GM18505 (cell line): ENCODE measurements around the gene DDX1.
A peak's percentile ranks its signal among the peaks of the same experiment; 100 is the strongest.

Source experiments
- ATAC-seq: cut with Tn5 transposase; IDR thresholded peaks from one replicate; pipeline ENCODE4 v1.9.1; 2021; ENCODE audit not compliant: unreplicated experiment
- POLR2A ChIP-seq: IDR thresholded peaks from 4 replicates; pipeline ENCODE4 v1.6.1; 2011; ENCODE audit warnings: borderline replicate concordance; ENCODE audit not compliant: insufficient read depth, insufficient read length; ENCODE audit errors: extremely low read depth

DDX1 gene

DNA sequence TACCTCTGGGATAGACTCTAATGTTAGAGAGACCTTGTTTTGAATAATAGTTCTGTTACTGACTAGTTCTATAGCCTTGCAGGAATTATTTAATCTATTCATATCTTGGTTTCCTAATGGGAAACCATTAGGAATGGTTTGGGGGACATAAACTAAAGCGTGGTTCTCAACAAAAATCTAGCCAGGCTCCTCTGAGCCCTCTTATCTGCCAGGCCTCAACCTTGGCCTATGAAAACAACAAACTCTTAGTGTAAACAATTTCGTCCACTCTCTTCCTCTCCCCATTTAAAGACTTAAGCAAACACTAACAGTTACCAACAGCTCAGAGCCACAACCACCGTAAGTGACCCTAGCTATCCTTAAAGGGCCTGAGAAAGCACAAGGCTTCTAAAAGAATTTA lies 19.9 kb upstream of the DDX1 start:
- no peak for TF ChIP-seq POLR2A
- ATAC-seq = no peak

DNA sequence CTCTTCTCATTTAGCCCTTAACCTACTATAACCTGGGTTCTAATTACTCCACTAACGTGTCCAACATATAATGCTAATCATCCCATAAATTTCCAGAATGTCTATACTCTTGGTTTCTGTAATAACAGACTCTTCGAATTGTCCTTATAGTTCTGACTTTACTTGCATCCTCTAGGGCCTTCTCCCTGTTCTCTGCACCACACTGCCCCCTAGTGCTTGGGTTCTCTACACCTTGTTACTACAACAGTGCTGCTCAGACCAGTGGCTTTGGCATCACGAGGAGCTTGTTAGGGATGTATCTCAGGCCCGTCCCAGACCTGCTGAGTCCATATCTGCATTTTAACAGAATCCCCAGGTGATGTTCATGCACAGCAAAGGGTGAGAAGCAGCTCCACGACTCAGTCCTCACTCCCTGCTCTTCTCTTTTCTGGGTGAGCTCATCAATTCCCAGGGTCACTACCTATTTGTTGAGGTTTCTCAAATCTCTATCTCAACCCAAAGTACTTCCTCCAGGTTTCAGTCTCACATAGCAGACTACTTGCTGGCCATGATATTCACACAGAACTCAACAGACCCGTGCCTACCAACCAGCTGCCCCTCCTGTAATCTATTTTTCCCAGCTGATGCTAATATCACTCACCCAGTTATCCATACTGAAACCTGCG lies 14.5 kb upstream of the DDX1 start:
- peak; percentile 90 for ATAC-seq

DNA sequence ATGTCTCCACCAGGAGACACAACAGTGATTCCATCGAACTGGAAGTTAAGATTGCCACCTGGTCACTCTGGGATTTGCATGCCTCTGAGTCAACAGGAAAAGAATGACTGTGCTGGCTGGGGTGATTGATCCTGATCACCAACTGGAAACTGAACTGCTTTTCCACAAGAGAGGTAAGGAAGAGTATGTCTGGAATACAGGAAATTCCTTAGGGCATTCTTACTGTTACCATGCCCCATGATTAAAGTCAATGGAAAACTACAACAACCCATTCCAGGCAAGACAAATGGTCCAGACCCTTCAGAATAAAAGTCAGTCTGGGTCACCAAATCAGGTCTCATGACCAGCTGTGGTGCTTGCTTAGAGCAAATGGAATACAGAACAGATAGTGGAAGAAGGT lies 12.0 kb upstream of the DDX1 start:
- ATAC-seq = no peak
- TF ChIP-seq POLR2A = no peak

More for the DNA sequence above, 14.5 kb upstream of the DDX1 start:
- TF ChIP-seq POLR2A = no peak

DNA sequence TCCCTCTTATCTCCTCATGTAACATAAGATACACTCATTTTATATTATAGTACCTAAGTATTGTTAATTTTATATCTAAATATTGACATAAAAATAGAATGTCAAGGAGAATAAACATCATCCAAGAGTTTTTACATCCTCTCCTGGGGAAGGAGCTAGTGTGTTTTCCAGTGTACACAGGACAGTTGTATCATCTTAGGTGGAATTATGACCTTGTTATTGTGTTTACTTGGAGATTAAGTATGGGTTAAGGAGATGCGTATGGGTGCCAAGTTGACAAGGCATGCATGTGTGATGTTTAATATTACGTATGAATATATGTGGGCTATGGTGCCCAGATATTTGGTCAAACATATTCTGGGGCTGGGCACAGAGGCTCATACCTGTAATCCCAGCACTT lies 11.2 kb upstream of the DDX1 start:
- no peak for TF ChIP-seq POLR2A
- ATAC-seq = no peak

DNA sequence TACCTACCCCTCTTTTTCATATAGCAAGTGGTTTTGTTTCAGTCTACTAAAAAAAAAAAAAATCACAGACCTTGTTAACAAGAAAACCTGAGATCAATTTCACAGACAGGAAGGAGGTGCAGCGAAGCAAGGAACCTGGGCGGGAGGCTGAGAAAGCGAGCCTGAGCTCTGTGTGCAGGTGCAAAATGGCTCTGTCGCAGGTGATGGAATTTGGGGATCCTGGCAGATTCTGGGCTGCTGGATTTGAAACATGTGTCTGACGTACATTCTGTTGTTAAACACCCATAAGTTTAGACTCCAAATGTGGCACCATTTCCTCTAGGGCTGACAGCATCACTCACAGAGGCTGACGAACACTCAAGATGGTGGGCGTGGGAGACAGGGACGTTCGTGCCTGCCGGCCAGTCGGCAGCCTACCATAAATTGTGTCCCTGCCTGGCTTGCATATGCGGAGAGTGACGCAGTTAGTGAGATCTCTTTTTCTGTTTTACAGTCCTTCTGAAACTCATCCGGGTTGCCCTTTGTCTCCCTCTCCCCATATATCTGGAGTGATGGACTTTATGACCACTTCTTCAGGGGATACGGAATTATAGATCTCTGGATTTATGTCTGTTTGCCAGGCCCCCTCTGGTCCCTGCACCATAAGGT lies 8.8 kb upstream of the DDX1 start:
- ATAC-seq = no peak
- no peak for TF ChIP-seq POLR2A

DNA sequence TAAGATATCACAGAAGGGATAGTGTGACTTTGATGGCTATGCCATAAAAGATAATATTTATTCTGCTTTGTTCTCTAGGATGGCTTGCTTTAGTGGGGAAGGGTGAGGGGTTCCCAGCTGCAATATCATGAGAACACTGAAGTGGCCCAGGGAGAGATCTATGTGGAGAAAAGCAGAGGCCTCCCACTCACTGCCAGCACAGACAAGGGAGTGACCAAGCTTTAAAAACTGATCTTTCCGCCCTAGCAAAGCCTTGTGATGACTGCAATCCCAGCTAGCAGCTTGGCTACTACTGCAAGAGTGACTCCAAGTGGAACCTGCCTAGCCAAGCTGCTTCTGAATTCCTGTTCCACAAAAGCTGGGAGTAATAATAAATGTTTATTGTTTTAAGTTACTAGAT lies 7.8 kb upstream of the DDX1 start:
- ATAC-seq = no peak
- no peak for TF ChIP-seq POLR2A

DNA sequence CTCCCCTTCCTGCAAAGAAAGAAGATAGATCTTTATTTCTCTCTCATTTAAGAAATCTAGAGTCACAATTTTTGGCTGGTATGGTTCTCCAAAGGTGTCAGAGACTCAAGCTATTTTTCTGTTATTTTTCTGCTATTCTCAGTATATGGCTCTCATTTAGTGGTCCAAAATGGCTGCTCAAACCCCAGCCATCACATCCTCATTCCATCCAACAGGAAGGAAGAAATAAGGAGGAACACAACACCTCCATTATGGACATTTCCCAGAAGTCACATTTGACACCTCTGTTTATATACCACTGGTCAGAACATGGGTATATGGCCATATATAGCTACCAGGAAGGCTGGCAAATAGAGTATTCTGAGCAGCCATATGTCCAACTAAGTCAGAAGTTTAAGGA lies 7.4 kb upstream of the DDX1 start:
- no peak for TF ChIP-seq POLR2A

DNA sequence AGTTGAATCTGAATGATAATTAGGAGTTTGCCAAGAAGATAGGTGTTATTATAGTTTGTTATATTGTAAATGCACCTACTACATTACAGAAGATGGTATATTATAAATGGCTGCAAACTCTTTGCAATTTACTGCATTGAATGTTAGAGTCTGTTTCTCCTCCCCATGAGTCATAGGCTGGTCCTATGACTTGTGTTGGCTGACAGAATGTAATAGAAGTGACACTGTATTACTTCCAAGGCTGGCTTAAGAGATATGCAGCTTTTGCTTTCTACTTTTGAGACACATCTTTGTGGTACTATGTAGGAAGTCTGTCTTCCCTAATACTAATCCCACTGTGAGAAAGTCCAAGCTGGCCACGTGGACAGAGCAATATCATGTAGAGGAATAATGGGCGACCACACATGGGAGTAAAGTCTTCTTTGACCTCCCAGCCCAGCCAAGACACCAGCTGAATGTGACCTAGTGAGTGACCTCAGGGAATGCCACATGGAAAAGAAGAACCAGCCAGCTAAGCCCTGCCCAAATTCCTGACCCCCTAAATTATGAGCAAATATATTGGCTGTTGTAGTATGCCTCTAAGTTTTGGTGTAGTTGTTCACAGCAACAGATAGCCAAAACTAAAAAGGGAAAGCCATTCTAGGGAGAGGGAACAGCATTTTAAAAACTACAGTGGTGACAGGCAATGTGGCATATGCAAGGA lies 6.8 kb upstream of the DDX1 start:
- TF ChIP-seq POLR2A = no peak
- no peak for ATAC-seq

More for the DNA sequence above, 7.4 kb upstream of the DDX1 start:
- no peak for ATAC-seq

DNA sequence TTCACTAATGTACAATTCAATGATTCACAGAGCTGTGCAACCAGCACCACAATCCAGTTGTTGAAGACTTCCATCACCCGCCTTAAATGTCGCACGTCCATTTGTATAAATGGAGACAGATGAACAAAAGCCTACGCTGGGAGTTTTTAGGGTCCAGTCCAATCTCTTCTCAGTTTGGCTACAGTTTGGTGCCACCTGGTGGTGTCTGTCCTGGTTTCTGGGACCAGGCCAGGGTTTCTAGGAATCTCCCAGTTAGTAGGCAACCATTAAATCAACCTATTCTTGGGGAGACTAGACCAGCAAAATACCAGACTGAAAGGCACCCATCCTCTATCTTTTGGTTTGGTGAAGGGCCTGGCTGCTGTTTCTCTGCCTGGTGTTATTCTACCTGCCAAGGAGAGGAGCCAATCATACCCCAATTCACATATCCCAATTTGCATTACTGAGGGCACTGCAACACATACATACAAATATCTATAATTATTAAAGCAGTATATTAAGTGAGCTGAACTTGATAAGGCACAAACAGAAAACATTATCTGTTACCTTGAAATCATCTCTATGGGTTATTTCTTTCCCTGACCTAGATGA lies 3.2 kb upstream of the DDX1 start:
- no peak for ATAC-seq
- no peak for TF ChIP-seq POLR2A

DNA sequence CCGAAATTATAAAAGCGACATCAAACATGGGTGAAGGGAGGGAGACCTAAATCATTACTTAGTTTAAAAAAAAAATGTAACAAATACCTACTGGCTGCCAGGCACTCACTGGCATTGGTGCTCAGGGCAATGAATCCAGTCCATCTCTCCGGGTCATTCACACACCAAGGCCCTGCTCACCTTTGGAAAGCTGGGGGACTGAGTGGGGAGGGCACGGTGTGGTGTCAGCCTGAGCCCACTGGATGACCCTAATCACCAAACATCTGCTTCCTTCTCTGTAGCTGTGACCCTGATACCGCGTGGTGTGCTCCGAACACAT lies 336 bp upstream of the DDX1 start:
- no peak for TF ChIP-seq POLR2A
- ATAC-seq = no peak

DNA sequence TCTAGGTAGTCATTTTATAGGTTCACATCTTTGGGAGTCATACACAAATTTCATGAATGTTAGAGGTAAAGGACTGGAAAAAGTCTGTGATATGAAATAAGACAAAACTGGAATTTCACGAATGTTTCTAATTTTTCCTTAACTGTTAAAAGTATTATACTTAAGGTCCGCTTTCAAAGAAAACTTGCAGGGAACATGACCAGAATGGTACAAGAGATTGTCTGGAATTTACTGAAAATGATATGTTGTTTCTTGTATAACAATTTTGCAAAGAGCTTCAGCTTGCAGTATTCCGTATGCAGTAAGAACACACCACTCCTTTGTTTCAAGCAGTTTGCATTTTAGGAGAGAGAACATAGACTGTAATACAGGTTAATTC lies 1.6 kb downstream of the DDX1 start:
- ATAC-seq = no peak
- no peak for TF ChIP-seq POLR2A

DNA sequence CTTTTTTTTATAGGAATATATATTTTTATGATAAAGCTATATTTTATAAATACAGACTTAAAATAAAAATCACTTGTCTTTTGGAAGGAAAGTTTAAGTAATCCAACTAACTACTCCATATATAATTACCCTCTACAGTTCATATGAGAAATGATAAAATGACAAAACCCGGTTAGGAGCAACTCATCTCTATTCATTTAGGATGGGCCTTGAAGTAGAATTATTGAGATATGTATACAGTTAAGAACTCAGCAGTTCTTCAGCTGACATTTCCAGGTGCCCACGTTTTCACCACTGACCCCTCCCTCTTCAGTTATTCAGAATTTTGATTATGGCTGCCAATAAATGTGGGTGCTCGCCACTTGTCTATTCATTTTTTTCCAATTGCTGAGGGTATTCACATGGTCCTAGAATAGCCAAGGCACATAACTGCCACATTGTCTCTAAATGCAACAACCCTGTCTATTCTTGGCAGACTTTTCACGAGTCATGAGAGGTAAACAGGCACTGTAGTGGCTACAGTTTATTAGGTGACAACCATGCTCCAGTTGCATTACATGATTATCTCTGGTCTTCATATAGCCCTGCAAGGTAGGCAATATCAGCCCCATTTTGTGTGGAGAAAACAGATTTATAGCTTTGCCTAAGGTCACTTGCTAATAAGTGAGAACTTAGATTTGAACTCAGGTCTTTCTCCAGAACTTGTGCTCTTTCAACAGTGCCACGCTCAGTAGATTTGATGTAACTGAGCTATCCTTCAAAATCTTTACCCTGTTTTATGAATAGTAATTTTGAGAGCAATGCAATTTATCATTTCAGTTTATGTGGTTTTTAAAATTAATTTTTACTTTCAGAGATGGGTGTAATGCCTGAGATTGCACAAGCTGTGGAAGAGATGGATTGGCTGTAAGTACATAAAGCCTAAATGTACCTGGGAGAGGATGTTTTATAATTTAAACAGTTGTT lies 2.9 kb downstream of the DDX1 start:
- TF ChIP-seq POLR2A = no peak
- ATAC-seq = no peak
